ENCODE results near the gene BTF3L4.

- TF ChIP-seq POLR2AphosphoS5 (IDR thresholded peaks at IDR 0.05) (no peak), CTCF (IDR thresholded peaks at IDR 0.05) (no peak), POLR2A (IDR thresholded peaks at IDR 0.05) (no peak)
Measured at GRCh38 chr1:52059321-52059720, 3.2 kb downstream of the BTF3L4 start.
